ENCODE results near the gene BEND3.

- TF ChIP-seq POLR2A (IDR thresholded peaks at IDR 0.05) (no peak), POLR2AphosphoS5 (IDR thresholded peaks at IDR 0.05) (no peak), EP300 (IDR thresholded peaks at IDR 0.05) (no peak)
- TF ChIP-seq, protein P1, sequence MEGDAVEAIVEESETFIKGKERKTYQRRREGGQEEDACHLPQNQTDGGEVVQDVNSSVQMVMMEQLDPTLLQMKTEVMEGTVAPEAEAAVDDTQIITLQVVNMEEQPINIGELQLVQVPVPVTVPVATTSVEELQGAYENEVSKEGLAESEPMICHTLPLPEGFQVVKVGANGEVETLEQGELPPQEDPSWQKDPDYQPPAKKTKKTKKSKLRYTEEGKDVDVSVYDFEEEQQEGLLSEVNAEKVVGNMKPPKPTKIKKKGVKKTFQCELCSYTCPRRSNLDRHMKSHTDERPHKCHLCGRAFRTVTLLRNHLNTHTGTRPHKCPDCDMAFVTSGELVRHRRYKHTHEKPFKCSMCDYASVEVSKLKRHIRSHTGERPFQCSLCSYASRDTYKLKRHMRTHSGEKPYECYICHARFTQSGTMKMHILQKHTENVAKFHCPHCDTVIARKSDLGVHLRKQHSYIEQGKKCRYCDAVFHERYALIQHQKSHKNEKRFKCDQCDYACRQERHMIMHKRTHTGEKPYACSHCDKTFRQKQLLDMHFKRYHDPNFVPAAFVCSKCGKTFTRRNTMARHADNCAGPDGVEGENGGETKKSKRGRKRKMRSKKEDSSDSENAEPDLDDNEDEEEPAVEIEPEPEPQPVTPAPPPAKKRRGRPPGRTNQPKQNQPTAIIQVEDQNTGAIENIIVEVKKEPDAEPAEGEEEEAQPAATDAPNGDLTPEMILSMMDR (IDR thresholded peaks at IDR 0.05) = no peak
Measured at GRCh38 chr6:107082045-107082444, 33.3 kb downstream of the BEND3 start.

All from upper lobe of left lung (tissue), 4 donors.